HG02870 (cell line): ENCODE measurements around the gene SPATA32.

ENCODE experiments used
- ATAC-seq: cut with Tn5 transposase; IDR thresholded peaks from one replicate; pipeline ENCODE4 v1.9.1; 2021; ENCODE audit warnings: mild to moderate bottlenecking, moderate library complexity; ENCODE audit not compliant: unreplicated experiment

SPATA32 gene

DNA sequence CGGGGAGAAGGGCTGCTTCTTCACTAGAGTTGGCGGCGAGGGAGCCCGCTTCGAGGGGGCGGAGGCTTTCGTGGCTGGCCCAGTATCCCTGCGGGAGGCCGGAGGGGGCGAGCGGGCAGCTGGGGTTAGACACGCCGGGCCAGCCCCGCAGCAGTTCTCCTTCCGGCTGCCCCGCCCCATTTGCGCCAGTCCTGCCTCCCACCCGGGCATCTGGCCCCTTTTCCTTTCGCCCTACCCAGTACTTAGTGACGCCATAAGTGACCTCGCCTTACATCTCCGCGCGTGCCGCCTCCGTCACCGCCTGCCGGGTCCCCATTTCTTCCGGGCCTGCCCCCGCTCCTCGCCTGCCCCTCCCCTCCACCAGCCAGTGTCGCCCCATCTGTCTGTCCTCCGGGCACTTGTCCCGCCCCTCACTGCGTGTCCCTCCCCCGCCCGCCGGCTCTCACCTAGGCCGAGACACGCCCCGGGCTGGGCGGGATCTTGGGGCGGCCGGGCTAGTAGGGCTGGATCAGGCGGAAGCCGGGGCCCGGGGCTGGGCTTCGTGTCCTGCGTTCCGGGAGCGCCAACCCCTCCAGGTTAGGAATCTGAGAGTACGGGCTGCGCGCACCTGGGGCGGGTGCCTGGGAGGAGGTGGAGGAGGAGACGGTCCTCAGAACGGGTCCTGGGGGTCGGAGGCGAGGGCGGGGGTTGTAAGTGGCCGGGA is 14.3 kb downstream of the SPATA32 start:
- ATAC-seq, result peak; percentile 82

- no peak for ATAC-seq
Observed at GRCh38 chr17:45246861-45247428, 14.9 kb downstream of the SPATA32 start.

DNA sequence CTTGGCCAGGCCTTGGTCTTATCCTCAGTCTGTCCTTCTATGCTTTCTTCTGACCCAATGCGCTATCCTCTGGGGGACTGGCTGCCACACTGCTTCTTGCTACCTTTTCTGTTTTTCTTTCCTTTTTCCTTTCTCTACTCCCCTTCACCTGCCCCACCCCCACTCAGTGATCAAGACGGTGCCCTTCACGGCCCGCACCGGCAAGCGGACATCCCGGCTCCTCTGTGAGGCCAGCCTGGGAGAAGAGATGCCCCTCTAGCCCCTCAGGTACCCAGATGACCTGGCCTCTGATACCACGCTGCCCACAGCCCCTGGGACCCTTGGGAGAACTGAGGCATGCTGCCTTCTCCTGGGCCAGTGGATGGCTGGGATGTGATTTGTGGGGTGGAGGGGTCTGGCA is 15.6 kb downstream of the SPATA32 start:
- no peak for ATAC-seq

- ATAC-seq, result no peak
Observed at GRCh38 chr17:45244725-45245656, 16.9 kb downstream of the SPATA32 start.

DNA sequence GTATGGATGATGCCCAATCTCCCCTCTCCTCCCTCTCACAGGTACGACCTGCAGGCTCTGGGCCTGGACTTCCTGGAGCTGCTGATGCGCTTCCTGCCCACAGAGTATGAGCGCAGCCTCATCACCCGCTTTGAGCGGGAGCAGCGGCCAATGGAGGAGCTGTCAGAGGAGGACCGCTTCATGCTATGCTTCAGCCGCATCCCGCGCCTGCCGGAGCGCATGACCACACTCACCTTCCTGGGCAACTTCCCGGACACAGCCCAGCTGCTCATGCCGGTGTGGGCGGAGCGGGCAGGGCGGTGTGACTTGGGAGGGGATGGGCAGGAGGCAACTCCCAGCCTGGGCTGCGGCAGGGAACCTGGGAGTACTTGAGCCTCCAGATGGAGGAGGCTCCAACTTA is 18.1 kb downstream of the SPATA32 start:
- no peak for ATAC-seq

GRCh38 chr17:45242029-45242414 is 19.9 kb downstream of the SPATA32 start:
- ATAC-seq, result no peak

GRCh38 chr17:45241328-45242028 is 20.4 kb downstream of the SPATA32 start:
- no peak for ATAC-seq

DNA sequence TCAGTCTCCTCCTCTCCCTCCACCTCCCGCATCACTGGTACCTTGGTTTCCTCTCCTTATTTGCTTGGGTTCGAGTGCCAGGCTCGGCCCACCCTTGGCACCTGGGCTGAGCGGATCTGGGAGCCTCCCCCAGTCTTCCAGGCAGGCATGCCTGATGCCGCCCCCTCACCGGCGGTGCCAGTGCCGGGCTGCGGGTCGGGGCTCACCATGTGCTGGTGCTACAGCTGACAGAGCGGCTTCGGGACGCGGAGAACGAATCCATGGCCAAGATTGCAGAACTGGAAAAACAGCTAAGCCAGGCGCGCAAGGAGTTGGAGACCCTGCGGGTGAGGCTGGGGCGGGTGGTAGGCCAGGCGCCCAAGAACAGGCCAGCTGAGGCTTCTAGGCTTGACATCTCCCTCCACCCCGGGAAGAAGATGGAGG is 21.0 kb downstream of the SPATA32 start:
- ATAC-seq, result no peak

GRCh38 chr17:45238155-45238774 is 23.6 kb downstream of the SPATA32 start:
- no peak for ATAC-seq

DNA sequence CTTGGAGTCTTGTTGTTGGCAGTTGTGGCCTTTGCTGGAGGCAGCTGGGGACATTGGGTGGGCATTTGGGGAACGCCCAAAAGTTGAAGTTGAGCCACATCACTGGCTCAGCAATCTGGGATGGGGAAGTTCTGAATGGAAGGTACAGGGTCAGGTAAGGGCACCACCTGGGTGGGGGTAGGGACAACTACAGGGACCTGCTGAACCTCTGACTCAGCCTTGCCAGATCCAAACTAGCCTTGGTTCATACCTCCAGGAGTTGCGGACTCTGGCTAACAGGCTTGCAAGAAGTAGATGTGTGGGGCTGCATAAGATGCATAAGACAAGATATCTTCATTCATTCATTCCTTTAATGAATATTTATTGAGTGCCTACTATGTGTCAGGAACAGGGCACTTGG is 24.2 kb downstream of the SPATA32 start:
- ATAC-seq, result no peak

DNA sequence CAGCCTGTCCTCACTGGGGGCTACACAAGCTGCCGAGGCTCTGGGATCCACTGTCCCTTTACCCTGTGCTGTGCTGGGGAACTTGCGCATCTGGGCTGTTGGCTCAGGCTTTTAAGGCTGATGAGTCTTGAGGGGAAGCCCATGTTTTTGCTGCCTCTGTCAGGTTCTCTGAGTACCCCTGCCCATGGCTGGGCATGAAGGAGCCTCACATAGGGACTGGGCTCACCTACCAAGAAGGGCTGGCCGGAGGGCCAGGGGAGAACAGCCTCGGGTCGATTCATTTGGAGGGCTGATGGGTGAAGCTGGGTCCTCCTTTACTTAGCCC is 25.6 kb downstream of the SPATA32 start:
- no peak for ATAC-seq

- ATAC-seq, result no peak
Observed at GRCh38 chr17:45235416-45236281, 26.2 kb downstream of the SPATA32 start.

DNA sequence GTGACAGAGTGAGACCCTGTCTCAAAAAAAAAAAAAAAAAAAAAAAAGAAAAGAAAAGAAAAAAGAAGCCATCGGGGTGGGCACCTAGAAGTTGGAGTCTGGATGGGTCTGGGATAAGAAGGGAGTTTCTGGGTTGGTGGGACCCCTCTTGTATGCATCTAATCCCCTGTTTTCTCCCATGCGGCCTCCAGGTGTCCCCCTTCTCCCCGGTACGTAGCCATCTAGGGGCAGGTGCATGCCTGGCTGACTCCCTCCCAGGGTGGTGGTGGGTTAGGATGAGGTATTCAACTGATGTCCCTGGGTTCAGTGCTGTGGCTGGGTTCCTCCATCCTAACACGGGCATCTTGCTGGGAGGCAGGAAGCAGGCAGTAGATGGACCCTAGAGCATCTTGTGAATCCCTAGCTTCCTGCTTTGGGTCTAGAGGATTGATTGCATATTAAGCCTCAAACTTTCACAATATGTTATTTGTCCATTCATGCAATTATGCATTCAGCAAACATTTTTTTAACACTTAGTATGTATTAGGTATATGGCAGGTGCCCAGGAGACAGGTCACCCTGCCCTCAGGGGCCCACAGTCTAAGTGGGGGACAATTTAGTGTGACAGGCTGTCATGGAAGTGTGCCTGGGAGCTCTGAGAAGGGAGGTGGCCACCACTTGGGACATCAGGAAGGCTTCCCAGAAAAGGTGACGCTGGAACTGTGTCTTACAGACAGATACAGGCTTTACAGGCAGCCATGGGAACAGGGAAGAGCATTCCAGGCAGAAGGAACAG is 27.1 kb downstream of the SPATA32 start:
- no peak for ATAC-seq

GRCh38 chr17:45233423-45233924 is 28.4 kb downstream of the SPATA32 start:
- ATAC-seq, result no peak

DNA sequence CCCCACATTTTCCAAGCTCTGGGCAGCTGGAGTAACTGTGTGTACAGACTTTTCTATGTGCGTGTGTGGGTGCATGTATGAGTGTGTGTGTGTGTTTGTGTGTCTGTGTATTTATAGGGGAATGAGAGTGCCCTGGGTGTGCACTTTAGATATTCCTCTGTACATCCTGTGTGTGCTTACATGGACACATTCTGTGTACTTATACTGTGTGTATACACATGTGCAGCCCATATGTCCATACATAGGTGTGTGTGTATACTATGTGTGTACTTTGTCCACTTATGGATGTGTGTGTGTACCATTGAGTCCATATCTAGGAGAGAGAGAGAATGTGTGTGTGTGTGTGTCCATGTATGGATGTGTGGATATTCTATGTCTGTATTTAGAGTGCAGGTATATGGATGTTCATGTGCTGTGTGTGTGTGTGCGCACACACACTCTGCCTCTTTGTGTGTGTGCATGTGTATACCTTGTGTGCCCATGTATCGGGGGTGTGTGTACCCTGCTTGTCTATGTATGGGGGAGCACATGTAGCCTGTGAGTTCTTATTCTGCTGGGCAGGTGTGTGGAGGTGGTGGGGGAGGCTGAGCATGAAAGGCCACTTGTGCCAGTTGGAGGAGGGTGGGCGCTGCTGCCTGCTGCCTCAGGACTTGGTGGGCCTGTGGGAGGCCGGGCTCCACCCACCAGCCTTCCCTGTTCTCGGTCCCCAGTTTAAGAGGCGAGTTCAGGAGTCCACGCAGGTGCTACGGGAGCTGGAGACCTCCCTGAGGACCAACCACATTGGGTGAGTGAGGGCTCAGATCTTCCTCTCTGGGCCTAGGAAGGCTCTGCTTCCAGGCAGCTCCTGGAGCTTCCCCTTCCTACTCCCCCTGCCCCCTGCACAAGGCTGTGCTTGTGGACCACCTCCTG is 29.1 kb downstream of the SPATA32 start:
- no peak for ATAC-seq

DNA sequence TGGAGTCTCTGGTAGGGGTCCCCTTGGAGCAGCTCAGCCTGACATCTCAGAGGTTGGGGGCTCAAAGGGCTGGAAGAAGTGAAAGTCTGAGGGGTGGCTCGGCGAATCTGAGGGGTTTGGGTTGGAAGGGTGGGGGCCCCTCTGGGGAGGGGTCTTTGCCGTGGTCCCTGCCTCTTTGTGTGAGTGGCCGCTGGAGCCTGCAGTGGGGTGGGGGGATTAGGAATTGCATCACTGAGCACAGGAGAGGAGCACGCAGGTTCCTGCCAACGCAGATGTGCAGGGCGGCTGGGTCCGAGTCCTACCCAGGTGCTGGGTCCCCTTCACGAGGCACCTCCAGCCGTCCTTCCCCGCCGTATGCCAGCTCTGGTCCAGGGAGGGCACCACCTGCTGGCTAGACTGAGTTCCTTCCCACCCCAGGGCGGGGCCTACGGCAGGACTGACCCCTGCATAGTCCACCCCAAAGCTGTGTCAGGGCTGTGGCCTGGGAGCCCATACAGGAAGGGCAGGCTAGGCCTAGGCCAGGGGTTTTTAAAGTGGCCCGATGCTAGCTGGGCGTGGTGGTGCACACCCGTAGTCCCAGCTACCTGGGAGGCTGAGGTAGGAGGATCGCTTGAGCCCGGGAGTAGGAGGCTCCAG is 30.3 kb downstream of the SPATA32 start:
- ATAC-seq, result no peak

DNA sequence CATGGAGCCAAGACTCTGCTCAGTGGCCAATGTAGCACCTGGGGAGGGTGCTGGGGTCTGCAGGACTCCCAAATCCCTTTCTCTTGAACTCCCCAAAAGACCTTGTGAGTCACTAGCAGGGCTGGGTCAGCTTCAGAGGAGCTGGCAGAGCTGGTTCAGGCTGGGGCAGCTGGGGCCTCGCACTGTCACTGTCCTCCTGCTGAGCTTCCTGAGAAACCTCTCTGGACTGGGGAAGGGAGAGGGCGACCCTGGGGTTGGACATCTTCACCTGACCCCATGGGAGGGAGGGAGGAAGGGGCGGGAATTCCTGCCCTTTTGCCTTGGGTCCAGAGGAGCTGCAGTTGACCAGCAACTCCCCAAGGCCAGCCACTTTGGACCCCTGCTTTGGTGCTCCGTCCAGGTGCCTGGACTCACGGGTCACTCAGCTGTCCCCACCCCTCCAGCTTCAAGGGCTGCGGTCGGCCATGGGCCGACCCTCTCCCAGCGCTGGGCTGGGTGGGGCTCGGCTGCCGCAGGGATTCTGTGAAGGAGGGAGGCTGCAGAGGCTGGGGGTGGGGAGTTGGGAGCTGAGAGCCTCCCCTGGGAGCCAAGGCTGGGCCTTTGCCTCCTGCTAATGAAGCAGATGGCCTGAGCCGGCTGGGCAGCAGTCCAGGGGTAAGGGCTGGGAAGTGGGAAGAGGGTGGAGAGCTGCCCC is 31.0 kb downstream of the SPATA32 start:
- no peak for ATAC-seq
